Muscle layer of duodenum (tissue), 2 donors: ENCODE data around the gene MEST.
"Not testable (repeated sequence)": the region's sequence is repeated elsewhere in the genome, so short reads cannot be mapped to it uniquely, and the experiment has no call there.

Source experiments
- H3K27ac ChIP-seq: one replicate; pipeline ENCODE4 v1.7.0; 2013; ENCODE audit warnings: mild to moderate bottlenecking, low read length
- H3K27me3 ChIP-seq: one replicate; pipeline ENCODE4 v1.7.0; 2013; ENCODE audit warnings: low read depth, mild to moderate bottlenecking, control low read depth, low read length
- H3K36me3 ChIP-seq, 2 donors: one replicate each; pipeline ENCODE4 v1.7.0; 2013; ENCODE audit warnings: low read length in 2 of 2, control low read depth in 1 of 2, mild to moderate bottlenecking in 1 of 2; ENCODE audit not compliant: insufficient read depth in 2 of 2, control insufficient read depth in 1 of 2
- H3K4me1 ChIP-seq, 2 donors: one replicate each; pipeline ENCODE4 v1.7.0; 2013; ENCODE audit warnings: low read length in 2 of 2, mild to moderate bottlenecking in 2 of 2, control low read depth in 1 of 2, moderate library complexity in 1 of 2; ENCODE audit not compliant: insufficient read depth in 2 of 2, control insufficient read depth in 1 of 2
- H3K4me3 ChIP-seq, 2 donors: one replicate each; pipeline ENCODE4 v1.7.0; 2013; ENCODE audit warnings: low read length in 2 of 2, low read depth in 1 of 2, mild to moderate bottlenecking in 1 of 2
- H3K9me3 ChIP-seq, 2 donors: one replicate each; pipeline ENCODE4 v1.7.0; 2013; ENCODE audit warnings: low read length in 2 of 2, control low read depth in 1 of 2, mild to moderate bottlenecking in 1 of 2; ENCODE audit not compliant: control insufficient read depth in 1 of 2
- donor health status: healthy.

Gene MEST

GRCh38 chr7:130491841-130492522 is at the start of gene MEST:
TSS of gene MEST (plus strand) at chr7:130492085. CDS start at chr7:130492314, 229 bp downstream.
- Histone ChIP-seq H3K36me3 (no peaks in the 10 kb centered on the region), H3K4me1 (peaks cover 0 to 6% of the 10 kb centered on the region in 2 donors), H3K27me3 (no peaks in the 10 kb centered on the region), H3K4me3 (peak within 1 kb of the TSS; percentile 24 to 68), H3K9me3 (peaks cover 0 to 4% of the 10 kb centered on the region in 2 donors), H3K27ac (no peak within 1 kb of the TSS)

- Histone ChIP-seq H3K27me3 (no peaks in the 10 kb centered on the region), H3K36me3 (no peaks in the 10 kb centered on the region), H3K27ac (no peak overlapping the region), H3K9me3 (no peaks in the 10 kb centered on the region), H3K4me3 (no peak overlapping the region), H3K4me1 (peaks cover 6 to 20% of the 10 kb centered on the region in 2 donors)
Observed at GRCh38 chr7:130442601-130443000, 49.3 kb upstream of the MEST start.

- H3K27ac ChIP-seq: no peak overlapping the region
- H3K4me3 ChIP-seq: no peak overlapping the region
- H3K4me1 ChIP-seq: peaks cover 6 to 20% of the 10 kb centered on the region in 2 donors
- no peaks in the 10 kb centered on the region for H3K27me3 ChIP-seq
- H3K36me3 ChIP-seq: no peaks in the 10 kb centered on the region
- no peaks in the 10 kb centered on the region for H3K9me3 ChIP-seq
Observed at GRCh38 chr7:130444234-130444633, 47.7 kb upstream of the MEST start.

GRCh38 chr7:130444751-130445407 is 47.0 kb upstream of the MEST start:
- Histone ChIP-seq H3K4me1 (peaks cover 6 to 20% of the 10 kb centered on the region in 2 donors), H3K36me3 (no peaks in the 10 kb centered on the region), H3K27me3 (no peaks in the 10 kb centered on the region), H3K4me3 (no peak overlapping the region), H3K27ac (no peak overlapping the region), H3K9me3 (no peaks in the 10 kb centered on the region)

- no peaks in the 10 kb centered on the region for H3K9me3 ChIP-seq
- peaks cover 6 to 20% of the 10 kb centered on the region in 2 donors for H3K4me1 ChIP-seq
- no peak overlapping the region for H3K4me3 ChIP-seq
- no peaks in the 10 kb centered on the region for H3K36me3 ChIP-seq
- no peak overlapping the region for H3K27ac ChIP-seq
- H3K27me3 ChIP-seq: no peaks in the 10 kb centered on the region
Observed at GRCh38 chr7:130446259-130446658, 45.6 kb upstream of the MEST start.

GRCh38 chr7:130451344-130451743 is 40.5 kb upstream of the MEST start:
- not testable (repeated sequence) for H3K27me3 ChIP-seq, H3K36me3 ChIP-seq, H3K4me3 ChIP-seq, H3K4me1 ChIP-seq, H3K27ac ChIP-seq, H3K9me3 ChIP-seq

GRCh38 chr7:130452951-130453350 is 38.9 kb upstream of the MEST start:
- H3K4me1 ChIP-seq: no peaks in the 10 kb centered on the region
- H3K4me3 ChIP-seq: no peak overlapping the region
- H3K36me3 ChIP-seq: no peaks in the 10 kb centered on the region
- H3K27me3 ChIP-seq: no peaks in the 10 kb centered on the region
- no peaks in the 10 kb centered on the region for H3K9me3 ChIP-seq
- no peak overlapping the region for H3K27ac ChIP-seq

- no peaks in the 10 kb centered on the region for H3K4me1 ChIP-seq
- peaks cover 0 to 6% of the 10 kb centered on the region in 2 donors for H3K9me3 ChIP-seq
- no peaks in the 10 kb centered on the region for H3K27me3 ChIP-seq
- no peak overlapping the region for H3K27ac ChIP-seq
- H3K36me3 ChIP-seq: no peaks in the 10 kb centered on the region
- no peak overlapping the region for H3K4me3 ChIP-seq
Observed at GRCh38 chr7:130454959-130455358, 36.9 kb upstream of the MEST start.

- H3K4me3 ChIP-seq: no peak overlapping the region
- peaks cover 0 to 6% of the 10 kb centered on the region in 2 donors for H3K9me3 ChIP-seq
- no peak overlapping the region for H3K27ac ChIP-seq
- no peaks in the 10 kb centered on the region for H3K4me1 ChIP-seq
- H3K27me3 ChIP-seq: no peaks in the 10 kb centered on the region
- no peaks in the 10 kb centered on the region for H3K36me3 ChIP-seq
Observed at GRCh38 chr7:130458257-130458656, 33.6 kb upstream of the MEST start.

- H3K9me3 ChIP-seq: peaks cover 0 to 6% of the 10 kb centered on the region in 2 donors
- H3K4me3 ChIP-seq: no peak overlapping the region
- H3K27me3 ChIP-seq: no peaks in the 10 kb centered on the region
- H3K27ac ChIP-seq: no peak overlapping the region
- H3K4me1 ChIP-seq: no peaks in the 10 kb centered on the region
- no peaks in the 10 kb centered on the region for H3K36me3 ChIP-seq
Observed at GRCh38 chr7:130461272-130461671, 30.6 kb upstream of the MEST start.

- no peaks in the 10 kb centered on the region for H3K36me3 ChIP-seq
- peaks cover 0 to 6% of the 10 kb centered on the region in 2 donors for H3K9me3 ChIP-seq
- H3K27me3 ChIP-seq: no peaks in the 10 kb centered on the region
- no peaks in the 10 kb centered on the region for H3K4me1 ChIP-seq
- no peak overlapping the region for H3K27ac ChIP-seq
- H3K4me3 ChIP-seq: no peak overlapping the region
Observed at GRCh38 chr7:130463553-130464434, 28.1 kb upstream of the MEST start.
